Measurements from ENCODE around the gene SMAD3.
"Not testable (repeated sequence)": the region's sequence is repeated elsewhere in the genome, so short reads cannot be mapped to it uniquely, and the experiment has no call there.

The SMAD3 gene

DNA sequence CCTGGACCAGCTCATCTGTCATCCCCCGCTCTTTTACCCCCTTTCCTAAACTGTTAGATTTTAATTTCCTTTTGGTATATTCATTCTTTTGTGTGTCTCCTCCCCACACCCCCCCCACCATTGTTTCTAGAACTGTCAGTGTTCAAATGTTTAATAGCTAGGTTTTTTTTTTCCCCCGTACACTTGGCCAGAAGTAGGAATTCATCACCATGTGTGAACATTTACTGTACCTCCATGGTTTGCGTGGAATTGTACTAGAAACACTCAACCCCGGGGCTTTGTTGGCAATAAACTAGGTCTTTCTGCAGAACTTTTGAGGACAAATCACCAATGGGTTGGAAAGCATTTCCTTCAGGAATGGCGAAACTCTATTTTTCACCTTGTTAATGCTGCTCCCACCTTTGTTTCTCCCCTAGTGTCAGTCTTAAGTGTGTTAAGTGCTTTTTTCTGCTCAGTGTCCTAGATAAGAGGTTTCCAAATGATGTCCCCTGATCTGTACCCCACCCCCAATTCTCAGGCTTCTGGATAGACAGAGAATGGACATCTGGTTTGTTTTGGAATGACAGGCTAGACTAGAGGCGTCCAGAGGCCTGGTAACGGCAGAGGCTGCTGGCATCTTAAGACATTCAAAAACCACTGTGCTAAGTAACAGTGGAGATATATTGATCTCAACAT, 76.8 kb downstream of the SMAD3 start:
- DNase-seq (ENCODE audit: low read depth in 2 of 2), result no peak

DNA sequence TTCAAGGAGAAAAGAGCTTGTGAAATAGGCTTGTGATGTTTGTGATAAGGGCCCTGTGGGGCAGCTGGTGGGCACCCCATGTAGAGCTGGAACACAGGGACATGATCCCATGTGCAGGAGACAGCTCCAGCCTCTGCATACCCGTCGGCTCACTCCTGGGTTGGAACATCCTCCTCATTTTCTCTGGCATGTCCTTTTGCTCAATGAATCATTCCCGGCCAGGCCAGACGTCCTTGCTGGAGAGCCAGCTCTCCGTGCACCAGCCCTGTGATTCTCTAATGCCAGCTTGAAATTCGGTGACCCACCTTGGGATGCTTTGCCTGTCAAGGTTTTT, 77.3 kb downstream of the SMAD3 start:
- no peak for DNase-seq (ENCODE audit: low read depth in 2 of 2)

DNA sequence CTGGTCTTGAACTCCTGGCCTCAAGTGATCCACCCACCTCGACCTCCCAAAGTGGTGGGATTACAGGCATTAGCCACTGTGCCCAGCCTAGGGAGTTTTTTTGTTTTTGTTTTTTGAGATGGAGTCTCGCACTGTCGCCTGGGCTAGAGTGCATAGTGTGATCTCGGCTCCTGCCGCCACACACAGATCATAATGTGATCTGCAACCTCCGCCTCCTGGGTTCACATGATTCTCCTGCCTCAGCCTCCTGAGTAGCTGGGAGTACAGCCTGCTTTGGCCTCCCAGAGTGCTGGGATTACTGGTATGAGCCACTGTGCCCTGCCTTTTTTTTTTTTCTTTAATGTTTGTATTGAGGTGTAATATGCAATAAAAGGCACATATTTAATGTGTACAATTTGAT, 78.2 kb downstream of the SMAD3 start:
- no peak for DNase-seq (ENCODE audit: low read depth in 2 of 2)

DNA sequence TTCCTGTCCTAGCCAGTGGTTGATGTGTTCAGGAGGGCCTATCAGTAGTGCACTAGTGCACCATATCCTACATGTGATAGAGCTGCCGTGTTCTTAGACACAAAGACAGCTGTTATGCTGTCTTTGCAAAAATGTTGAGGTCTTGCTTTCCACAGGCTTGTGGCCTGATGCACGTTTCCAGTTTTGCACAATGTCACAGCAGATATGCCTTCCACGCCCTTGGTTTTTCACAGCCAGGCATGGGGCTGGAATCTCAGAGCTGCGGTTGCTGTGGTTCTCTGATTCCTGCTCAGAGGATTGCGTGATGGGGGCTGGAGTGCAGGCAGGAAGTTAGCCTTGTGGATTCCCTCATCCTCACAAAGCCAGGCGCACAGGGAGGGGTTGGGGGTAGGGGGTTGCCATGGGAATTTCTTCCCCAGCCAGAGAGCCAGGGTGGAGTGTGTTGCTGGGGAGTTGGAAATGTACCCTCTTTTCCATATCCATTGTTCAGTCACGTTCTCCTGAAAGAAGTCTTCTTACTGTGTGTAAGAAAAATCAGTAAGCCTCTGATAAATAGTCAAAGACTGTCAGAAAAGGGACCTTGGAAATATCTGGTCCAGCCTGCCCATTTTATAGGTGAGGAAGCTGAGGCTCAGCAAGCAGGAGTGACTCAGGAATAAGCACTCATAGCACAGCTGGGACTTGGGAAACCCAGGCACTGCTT, 79.4 kb downstream of the SMAD3 start:
- no peak for DNase-seq (ENCODE audit: low read depth in 2 of 2)

DNA sequence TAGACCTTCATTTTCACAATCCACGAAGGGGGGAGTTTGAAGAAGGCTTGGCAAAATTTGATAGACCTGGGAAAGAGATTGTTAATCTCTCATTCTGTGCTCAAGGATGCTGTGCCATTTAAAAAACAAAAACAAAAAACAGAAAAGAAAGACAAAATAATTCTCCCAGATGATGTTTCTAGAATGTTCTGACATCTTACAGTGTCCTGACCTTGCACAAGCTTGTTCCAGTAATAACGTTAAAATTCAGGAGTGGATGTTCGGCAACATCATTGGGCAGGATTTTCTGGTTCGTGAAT, 79.9 kb downstream of the SMAD3 start:
- DNase-seq (ENCODE audit: low read depth in 2 of 2), result no peak

DNA sequence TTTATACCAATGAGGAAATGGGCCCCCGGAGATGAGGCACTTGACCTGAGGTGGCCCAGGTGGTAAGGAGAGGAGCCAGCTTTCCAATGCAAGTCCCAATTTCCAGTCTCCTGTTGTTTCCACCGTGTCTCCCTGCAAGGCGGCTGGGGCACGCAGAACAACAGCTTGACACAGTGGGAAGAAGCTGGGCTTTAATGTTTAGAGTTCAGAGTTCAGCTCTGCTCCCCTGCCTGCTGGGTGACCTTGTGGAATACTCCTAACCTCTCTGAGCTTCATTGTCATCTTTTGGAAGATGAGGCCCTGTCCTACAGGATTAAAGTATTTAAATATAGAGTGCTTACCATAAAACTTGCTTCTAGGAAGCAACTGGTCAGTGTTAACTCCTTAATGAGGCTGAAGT, 80.3 kb downstream of the SMAD3 start:
- no peak for DNase-seq (ENCODE audit: low read depth in 2 of 2)

DNA sequence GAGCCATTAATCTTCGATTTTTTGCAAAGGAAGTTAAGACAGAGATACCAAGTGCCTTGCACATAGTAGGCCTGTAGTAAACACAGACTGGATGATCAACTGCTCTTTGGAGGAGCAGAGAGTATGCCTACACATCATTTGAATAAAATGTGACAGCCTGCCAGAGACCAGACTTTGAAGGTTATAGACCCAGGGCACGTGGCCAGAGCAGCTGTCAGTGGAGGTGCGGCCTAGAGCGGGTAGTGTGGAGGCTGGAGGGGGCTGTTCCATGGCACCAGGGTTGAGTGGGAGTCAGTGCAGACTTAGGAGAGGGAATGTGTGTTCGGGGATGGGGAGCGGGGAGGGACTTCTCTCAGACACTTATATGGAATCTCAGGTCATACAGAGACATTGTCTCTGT, 80.8 kb downstream of the SMAD3 start:
- DNase-seq (ENCODE audit: low read depth in 2 of 2), result no peak

DNA sequence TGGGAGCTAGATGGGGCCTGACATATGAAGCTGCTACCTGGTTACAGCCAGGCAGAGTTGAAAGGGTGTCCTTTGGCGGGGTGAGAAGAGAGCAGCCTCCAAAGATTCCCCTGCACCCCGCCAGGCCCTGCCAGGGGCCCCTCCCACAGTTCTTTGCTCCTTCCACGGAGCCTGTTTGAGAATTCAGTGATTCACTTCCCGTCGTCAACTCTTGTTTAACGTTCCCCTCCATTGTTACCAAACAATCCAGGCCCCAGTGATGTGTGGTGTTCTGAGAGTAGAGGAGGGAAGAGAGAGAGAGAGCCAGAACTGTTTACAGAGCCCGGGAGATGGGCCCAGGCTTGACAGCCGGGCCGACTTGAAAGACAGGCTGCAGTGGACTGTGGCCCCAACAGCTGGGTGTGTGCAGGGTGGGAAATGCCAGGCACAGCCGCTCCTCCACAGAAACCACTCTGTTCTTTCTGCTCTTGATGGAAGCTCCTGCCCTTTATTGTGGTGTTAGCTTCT, 81.5 kb downstream of the SMAD3 start:
- no peak for DNase-seq (ENCODE audit: low read depth in 2 of 2)

DNA sequence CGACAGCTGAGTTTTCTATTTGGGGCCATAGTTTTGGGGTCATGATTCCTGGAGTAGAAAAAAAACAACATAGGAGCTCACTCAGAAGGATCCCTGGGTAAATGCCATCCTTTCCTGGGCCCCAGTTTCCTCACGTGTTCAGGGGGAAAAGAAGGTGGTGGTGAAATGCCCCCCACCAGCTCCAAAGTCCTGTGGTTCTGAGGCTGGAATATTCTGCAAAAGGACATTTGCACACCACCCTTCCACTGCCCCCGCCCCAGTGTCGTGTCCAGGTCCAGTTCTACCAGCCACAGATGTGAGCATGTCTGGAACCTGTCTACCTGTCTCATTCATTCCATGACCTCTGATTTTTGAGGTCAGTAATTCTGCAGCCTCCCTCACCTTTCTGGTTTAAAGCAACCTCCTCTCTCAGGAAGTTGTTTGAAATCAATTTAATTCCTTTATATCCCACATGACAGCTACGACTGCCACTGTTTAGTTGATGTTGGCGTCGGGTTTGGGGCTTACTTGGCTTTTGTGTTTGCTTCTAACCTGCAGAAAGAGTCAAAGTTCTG, 82.1 kb downstream of the SMAD3 start:
- no peak for DNase-seq (ENCODE audit: low read depth in 2 of 2)

DNA sequence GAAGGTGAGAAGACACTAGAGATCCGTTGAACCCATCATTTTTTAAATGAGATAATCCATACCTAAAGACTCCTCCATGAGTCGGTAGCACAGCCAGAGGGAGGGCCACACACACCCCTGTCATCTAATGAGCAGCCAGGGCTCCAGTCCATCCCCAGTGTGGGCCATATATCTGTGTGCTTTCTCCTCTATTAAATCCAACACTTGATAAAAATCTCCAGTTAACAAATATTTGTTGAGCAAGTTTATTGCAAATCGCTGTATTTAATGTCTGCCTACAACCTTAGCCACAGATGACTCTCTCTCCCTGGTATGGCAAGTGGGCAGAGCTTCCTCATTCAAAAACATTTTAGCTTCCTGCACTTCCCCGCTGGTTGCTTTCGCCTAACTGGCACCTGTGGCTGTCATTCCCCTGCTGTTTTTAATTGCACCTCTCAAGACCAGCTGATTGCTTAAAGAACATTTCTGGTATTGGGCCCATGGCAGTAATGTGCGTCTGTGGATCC, 82.8 kb downstream of the SMAD3 start:
- no peak for DNase-seq (ENCODE audit: low read depth in 2 of 2)

DNA sequence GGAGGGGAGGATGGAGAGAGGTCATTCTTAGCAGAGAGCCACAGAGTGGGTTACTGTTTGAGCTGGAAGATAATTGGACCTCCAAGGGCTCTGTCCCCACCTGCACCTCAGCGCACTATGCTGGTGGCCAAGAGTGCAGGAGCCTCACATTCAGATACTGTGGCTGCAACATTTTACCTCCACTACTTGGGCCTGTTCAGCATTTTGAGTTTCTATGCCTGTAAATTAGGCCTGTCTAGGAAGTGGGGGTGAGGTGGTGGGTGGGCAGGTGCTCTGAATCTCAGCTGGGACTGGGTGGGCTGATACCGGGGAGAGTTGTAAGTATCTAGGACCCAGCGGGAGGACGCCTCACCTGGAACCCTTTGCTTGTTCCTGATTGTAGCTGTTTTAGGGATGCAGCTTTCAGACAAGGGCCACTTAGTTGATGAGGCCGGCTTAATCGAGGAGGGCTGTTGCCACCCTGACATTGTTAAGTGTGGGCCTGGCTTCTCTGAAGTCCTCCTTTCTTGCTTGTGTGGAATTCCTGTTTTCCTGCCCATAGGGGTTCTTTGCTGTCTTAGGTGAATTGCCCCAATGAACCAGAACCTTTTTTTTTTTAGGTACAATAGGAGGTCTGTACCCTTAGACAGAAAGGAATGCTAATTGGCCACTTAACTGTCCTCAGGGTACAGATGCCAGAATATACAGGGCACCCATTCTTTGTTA, 83.8 kb downstream of the SMAD3 start:
- no peak for DNase-seq (ENCODE audit: low read depth in 2 of 2)

DNA sequence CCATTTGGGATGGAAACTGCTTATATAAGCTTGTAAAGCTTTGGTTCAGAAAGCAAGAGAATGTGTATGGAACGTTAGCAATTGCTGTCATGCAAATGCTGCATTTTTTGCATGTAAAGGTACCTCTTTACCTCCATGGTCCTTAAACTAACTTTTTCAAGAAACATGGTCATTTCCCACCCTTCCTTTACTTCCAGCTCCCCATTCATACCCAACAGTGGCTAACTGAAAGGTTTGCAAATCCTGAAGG, 84.3 kb downstream of the SMAD3 start:
- DNase-seq (ENCODE audit: low read depth in 2 of 2), result no peak

DNA sequence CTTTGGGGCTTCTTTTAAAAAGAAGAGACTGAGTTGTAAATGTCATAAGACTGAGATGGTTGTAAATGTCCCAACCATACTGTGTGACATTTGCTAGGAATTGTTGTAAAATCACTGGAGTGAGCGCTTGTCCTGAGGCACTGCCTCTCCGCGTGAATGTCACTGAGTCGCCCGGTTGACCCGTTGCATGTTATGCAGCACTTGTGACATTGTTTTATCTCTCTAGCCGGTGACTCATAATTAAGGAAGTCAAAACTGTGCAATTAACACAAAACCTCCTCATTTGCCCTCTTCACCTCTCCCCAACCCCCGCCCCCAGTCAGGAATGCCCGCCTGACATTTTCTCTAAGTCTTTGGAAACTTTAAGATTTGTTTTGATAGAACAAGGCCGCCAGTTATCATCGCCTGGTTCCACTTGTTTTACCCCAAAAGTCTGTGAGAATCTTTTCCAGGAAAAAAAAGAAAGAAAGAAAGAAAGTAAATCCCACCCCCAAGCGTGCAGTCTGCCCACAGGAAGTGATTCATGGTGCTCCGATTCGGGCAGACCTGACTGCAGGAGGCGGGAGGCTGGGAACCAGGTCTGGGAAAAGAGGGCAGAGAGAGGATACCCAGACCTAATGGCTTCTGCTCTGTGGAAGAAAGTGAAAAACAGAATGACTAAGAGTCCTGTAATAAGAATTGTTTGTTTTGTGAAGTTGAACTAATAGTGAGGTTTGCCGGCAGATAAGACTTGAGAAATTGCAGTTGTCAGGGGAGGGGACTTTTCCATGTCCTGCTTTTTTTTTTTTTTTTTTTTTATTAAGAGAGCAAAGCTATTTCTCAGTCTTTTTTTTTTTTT, 84.8 kb downstream of the SMAD3 start:
- peak in 1 of 2 donors; percentile 17 for DNase-seq (ENCODE audit: low read depth in 2 of 2)

DNA sequence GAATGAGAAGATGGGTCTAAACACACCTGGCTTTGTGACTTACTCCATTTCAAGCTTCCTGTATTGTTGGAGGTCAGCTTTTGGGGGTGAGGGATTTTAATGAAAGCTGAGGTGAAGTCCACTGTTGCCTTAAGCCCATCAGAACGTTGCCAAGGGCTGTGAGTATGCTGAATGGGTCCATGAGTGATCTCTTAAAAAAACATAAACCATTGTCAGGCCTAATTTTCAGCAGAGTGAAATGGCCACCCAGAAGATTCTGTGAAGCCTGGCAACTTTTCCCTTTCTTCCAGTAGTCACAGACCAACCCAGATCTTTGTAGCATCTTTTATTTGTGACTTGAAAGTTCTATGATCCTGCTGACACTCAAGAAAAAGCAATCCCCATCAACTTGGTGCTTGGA, 87.0 kb downstream of the SMAD3 start:
- no peak for DNase-seq (ENCODE audit: low read depth in 2 of 2)

DNA sequence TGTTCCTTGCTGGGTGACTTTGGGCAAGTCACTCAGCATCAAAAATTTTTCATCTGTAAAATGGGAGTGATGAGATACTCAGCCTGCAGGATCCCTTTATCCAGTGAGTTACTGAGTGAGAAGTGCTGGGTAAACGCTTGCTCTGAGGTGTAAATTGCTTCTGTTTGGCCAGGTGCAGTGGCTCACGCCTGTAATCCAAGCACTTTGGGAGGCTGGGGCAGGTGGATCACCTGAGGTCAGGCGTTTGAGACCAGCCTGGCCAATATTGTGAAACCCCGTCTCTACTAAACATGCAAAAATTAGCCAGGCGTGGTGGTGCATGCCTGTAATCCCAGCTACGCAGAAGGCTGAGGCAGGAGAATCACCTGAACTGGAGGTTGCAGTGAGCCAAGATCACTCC, 87.6 kb downstream of the SMAD3 start:
- not testable (repeated sequence) for DNase-seq (ENCODE audit: low read depth in 2 of 2)

DNA sequence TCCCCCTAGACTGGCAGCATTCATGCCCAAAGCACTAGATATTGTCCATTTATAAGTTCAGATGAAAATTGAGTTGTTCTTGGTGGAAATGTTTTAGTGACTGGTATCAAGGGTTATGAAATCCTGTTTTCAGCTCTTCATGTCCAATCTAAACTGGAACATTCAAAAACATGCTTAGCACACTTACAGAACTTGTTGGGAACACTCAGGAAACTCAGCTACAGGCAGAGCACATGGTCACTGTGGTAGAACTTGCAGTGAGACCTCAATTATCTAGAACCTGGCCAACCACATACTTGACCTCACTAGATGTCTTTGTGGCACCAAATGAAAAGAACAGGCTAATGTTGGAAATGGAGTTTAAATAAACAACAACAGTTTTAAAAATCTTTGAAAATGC, 88.8 kb downstream of the SMAD3 start:
- no peak for DNase-seq (ENCODE audit: low read depth in 2 of 2)

DNA sequence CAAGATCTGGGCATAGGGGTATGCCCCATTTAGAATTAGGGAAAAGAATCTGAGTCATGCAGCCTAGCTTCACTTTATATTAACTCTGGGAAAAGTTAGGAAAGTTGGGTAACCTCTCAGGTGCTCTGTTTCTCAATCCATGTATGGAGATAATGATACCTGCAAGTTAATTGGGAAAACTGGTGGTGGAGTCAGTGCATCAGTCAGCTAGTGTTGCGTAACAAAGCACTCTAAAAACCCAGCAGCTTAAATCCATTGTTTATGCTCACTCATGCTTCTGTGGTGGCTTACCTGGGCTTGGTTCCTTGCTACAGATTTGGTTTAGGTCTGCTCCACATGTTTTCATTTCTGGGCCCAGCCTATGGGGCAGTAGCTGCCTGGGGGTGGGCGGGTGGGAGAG, 91.0 kb downstream of the SMAD3 start:
- no peak for DNase-seq (ENCODE audit: low read depth in 2 of 2)

DNA sequence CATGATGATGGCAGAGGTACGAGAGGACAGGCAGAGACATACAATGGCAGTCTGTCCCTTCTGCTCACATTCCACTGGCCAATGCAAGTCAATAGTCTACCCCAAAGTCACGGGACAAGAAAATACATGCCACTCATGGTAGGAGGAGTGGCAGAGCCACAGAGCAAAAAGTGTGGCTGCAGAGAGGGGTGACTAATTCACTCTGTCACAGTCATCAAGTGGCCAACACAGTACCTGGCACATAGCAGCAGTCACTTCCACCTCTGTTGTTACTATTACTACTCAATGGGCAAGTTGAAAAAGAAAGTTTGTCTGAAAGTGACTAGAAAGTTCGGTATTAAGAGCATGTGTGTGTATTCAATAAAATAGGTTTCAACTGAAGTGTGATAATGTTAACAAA, 91.4 kb downstream of the SMAD3 start:
- DNase-seq (ENCODE audit: low read depth in 2 of 2), result no peak

DNA sequence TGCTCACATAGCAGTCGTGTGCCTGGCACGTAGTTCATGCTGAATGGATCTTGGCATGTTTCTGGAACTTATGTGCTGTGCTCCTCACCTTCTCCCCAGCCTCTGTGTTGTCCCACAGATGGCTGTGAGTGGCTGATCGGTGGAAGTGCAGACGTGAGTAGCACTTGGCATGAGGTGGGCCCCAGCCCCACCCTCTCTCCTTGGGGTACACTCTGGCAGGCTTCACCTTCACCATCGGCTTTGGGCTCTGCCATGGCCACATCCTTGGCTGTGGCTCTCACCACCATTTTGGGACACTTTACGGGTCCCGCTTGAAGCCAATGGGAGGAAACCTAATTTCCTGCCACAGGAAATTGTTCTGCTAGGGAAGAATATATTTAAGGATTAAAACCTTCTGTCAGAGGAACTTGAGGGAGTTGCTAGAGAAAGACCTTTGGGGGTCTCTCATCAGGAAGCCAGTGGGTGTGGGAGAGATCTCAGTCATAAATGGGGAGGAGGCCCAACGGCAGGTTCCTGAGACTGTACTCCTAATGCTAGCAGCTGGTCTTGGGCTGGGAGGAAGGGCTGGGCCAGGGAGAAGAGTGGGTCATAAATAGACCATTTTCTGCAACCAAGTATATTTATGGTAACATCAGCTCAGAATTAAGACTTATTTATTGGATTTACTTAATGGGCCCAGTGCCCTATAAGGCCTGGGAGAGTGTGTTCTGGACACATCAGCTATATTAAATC, 92.3 kb downstream of the SMAD3 start:
- no peak for DNase-seq (ENCODE audit: low read depth in 2 of 2)

DNA sequence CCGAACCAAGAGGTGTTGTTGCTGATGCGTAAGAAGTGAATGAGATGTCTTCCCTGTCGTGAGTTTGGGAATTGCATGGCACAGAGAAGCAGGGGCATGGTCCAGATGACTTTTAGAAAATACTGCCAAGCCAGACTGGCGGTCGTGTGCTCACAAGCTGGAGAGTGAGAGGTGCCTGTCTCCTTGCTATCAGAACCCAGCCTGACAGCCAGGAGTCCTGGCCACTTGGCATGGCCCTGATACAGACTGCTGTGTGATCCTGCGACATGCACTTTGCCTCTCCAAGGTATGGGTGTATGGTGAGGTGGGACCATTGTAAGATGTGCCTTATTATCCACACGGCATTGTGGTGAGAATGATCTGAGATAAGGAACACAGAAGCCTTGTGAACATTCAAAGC, 93.0 kb downstream of the SMAD3 start:
- no peak for DNase-seq (ENCODE audit: low read depth in 2 of 2)

DNA sequence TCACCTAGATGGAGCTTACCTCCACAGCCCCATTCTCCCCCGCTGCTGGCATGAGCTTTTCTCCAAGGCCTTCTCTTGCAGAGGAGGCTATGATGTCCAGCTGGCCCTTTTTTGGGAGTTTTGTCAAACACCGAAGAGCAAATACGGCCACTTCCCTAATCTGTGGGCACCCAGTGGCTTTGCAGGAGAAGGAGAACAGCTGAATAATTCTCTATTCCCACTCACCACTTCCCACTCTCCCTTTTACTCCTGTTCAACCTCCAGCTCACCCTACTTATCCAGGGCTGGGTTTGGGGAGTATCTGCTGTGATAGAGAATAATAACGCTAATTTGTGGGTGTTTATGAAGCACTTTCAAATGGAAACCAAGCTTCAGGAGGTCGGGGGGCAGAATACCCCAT, 96.0 kb downstream of the SMAD3 start:
- DNase-seq (ENCODE audit: low read depth in 2 of 2), result no peak

DNA sequence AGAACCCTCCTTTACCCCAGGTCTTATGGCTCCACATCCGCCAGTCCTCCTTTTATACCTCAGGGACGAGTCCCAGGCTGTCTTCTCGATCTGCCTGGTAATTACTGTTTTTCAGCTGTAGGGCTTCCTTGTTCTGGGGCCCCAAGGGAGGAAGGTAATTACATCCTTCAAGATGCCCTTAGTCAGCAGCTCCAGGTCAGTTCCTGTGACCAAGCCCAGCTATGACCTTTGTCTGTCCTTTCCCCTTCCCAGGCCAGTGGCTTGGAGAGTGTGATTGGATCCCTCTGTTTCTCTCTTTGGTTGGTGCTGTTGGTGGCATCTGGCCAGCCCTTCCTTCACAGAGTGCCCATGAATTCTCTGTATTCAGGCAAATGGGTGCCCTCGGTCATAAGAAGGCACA, 96.5 kb downstream of the SMAD3 start:
- DNase-seq (ENCODE audit: low read depth in 2 of 2), result no peak
